GM21619 (cell line): ENCODE results near the gene ZFP37.
A peak's percentile ranks its signal among the peaks of the same experiment; 100 is the strongest.
"Not testable (repeated sequence)": the region's sequence is repeated elsewhere in the genome, so short reads cannot be mapped to it uniquely, and the experiment has no call there.

ENCODE experiments used
- ATAC-seq: cut with Tn5 transposase; IDR thresholded peaks from one replicate; pipeline ENCODE4 v1.9.1; 2021; ENCODE audit not compliant: unreplicated experiment

ZFP37 gene

DNA sequence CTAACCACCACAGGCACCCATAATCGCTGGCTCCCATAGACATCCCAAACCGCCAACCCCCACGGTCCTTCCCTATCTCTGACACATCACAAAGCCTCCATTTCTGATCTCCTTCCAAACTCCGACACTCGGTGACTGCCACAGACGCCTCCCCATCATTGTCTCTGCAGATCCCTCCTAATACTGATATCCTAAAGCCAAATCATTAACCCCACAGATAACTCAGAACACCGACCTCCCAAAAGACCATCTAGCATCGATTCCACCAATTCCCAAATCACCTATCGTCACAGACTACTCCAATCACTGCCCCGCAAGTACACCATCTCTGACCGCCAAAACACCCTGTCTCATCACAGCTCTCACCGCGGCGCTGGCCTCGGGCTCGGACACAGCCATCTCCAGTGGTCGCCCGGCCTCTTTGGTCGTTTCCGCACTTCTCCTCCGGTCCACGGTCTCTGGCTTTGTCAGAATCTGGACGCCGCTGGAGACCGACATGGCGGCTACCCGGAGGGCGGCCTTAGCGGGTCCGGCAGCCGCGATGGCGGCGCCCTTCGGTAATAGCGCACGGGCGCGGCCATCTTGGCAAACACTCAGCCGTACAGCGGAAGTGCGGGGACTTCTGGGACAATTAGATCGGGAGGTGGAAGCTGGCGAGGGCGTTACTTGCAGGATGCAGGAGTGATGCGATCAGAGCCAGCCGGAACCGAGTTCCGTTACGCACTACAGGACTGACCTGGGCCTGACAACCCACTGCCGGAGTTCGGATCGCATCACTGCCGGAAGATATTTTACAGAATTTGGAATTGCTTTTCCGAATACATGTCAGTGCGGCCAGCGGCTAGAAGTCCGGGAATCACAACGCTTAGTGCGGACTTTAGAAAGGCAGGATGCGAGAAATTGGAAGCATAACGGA is at the start of gene ZFP37:
Gene ZFP37 (minus strand): TSS at position 534 of the 916 bp plus-strand sequence. CDS start 36 bp downstream, at position 498.
- peak; percentile 94 for ATAC-seq

DNA sequence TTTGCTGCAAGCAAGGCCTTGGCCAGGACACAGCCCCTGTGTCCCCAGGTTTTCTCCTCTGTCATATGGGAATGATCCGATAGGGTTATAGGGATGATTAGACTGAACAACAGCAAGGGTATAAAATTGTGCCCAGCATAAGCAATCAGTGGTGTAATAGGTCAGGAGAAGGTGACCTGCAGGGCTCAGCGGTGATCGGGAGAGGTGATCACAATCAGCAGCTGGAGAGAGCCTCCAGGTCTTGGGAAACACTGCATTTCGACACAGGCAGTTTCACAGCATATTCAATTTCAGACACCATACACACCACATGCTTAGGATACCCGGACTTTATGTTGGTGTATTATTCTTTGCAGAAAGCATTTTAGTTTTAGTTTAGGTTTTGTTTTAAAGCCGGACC is 48.8 kb upstream of the ZFP37 start:
- ATAC-seq = not testable (repeated sequence)

GRCh38 chr9:113095561-113095960 is 39.0 kb upstream of the ZFP37 start:
- ATAC-seq = no peak

GRCh38 chr9:113089924-113090323 is 33.4 kb upstream of the ZFP37 start:
- ATAC-seq = not testable (repeated sequence)

GRCh38 chr9:113089143-113089505 is 32.6 kb upstream of the ZFP37 start:
- not testable (repeated sequence) for ATAC-seq

DNA sequence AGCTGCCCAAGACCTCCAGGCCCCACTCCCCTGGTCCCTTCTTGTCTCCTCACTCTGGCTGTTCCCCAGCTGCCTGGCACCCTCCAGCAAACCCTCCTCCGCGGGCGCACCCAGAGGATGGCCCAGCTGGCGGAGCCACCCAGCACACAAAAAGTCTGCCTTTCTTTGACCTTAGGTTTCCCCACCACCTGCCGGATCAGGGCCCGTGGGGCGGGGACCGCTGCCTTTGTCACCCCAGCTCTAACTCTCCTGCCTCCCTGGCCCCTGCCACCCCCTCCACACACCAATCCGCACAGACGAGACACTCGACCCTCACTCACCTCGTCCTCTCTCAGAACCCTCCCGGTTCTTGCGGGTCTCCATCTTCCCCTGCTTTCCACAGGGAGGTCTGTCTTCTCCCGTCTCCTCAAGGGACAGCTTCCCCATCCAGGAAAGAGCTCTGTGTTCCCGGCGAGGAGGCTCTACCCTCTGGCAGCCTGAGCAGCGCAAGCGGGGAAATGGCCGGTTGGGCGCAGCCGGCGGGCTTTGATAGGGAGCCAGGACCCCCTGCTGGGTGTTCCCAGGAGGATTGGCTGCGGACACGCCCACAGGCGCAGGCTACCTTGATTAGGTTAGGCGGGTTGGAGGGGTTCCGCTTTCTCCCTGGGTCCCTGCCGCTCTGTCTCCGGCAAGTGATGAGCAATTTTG is 32.1 kb upstream of the ZFP37 start:
- ATAC-seq = not testable (repeated sequence)

DNA sequence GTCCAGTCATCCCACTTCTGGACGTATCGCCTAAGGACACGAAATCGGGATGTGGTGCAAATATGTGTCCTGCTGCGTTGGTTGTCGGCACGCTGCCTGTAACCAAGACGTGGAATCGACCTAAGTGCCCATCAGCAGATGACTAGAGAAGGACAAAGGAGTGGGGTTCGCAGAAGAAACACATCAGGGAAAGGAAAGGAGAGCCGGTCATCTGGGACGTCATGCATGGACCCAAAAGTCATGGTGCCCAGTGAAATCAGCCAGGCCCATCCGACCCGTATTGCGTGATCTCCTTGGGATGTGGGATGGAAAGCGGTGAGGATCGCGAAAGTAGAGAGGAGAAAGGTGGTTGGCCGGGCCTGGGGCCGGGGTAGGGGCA is 6.4 kb upstream of the ZFP37 start:
- not testable (repeated sequence) for ATAC-seq

DNA sequence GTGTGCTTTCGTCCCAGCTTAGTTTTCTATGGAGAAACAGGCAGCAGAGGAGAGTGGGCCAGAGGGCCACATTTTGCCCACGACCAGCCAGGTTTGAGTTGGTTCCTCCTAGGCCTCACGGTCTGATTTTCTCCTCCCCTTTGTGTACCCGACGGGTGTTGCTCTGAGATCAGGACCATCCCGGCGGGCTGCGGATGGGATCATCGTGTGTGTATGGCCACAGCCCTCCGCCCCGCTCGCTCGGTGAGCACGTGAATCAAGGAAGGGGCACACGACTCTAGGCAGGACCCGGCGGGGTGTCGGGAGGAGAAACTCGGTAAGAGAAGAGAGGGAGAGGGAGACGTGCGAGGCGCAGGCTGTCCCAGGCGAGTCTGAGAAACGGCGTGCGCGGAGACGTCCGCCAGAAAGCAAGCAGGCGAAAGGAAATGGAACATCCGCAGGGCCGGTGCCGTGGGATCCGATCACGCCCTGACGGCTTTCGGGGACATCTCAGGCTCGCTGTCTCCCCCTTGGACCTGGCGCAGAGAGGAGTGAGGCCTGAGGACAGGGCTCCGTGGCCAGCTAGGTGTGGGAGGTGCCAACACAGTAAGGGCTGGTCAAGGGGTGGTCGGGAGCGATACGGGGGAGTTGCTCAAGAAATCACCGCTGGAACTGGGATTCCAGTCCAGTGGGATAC is 5.9 kb upstream of the ZFP37 start:
- ATAC-seq = not testable (repeated sequence)

DNA sequence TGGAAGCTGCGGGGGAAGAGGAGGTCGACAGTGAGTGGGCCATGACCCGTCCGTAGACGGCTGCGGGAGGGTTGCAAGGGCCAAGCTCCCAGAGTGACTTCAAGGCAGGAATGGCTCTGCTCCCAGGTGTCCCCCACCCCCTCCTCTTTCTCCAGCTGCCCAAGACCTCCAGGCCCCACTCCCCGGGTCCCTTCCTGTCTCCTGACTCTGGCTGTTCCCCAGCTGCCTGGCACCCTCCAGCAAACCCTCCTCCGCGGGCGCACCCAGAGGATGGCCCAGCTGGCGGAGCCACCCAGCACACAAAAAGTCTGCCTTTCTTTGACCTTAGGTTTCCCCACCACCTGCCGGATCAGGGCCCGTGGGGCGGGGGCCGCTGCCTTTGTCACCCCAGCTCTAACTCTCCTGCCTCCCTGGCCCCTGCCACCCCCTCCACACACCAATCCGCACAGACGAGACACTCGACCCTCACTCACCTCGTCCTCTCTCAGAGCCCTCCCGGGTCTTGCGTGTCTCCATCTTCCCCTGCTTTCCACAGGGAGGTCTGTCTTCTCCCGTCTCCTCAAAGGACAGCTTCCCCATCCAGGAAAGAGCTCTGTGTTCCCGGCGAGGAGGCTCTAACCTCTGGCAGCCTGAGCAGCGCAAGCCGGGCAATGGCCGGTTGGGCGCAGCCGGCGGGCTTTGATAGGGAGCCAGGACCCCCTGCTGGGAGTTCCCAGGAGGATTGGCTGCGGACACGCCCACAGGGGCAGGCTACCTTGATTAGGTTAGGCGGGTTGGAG is 4.7 kb upstream of the ZFP37 start:
- ATAC-seq = not testable (repeated sequence)

GRCh38 chr9:113059581-113060284 is 3.2 kb upstream of the ZFP37 start:
- not testable (repeated sequence) for ATAC-seq

DNA sequence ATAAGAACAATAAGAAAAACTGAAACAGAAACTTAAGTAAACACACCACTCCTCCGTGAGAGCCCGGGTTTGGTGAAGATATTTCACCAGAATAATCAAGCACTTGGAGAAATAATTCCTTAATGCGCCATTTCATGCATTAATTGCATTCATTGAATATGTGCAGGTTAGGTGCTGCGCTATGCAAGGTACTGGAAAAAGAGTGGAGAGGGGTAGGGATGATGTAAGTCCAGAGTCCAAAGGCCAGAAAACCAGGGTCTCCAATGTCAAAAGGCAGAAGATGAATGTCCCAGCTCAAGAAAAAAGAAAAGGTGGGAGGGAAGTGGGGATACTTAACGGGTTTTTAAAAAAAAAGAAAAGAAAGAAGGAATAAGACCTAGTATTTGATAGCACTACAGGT is 669 bp upstream of the ZFP37 start:
- no peak for ATAC-seq

DNA sequence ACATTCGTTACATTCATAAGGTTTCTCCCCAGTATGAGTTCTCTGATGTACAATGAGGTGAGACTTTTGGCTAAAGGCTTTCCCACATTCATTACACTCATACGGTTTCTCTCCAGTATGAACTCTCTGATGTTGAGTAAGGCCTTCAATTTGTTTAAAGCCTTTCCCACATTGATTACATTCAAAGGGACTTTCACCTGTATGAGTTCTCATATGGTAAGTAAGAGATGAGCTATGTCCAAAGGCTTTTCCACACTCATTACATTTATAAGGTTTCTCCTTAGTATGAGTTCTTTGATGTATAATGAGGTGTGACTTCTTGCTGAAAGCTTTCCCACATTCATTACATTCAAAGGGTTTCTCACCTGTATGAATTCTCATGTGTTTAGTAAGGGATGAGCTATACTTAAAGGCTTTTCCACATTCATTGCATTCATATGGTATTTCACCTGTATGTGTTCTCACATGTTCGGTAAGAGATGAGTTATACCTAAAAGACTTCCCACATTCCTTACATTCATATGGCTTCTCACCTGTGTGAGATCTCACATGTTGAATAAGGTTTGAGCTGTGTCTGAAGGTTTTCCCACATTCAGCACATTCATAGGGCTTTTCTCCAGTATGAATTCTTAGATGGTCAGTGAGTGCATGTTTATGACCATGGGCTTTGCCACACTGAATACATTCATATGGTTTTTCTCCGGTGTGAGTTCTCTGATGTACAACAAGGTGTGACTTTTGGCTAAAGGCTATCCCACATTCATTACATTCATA is 13.5 kb downstream of the ZFP37 start:
- ATAC-seq = no peak

DNA sequence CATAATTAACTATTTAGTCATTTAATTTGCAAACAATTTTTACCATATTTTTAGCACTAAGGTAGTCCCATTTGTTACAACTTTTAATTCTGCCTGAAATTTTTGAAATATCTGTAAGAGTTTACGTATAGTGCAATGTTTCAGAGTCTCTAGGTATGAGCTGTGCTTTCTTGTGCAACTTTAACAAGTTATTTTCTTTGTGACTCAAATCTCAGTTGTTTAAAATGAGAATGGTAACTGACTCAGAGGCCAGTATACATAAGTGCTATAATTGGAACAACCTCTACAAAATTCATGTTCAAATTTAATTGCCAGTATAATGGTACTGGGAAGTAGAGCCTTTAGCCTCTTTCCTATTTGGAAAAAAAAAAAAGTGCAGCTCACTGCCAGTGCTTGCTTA is 30.3 kb downstream of the ZFP37 start:
- ATAC-seq = no peak

GRCh38 chr9:113018247-113018646 is 38.3 kb downstream of the ZFP37 start:
- ATAC-seq = no peak

DNA sequence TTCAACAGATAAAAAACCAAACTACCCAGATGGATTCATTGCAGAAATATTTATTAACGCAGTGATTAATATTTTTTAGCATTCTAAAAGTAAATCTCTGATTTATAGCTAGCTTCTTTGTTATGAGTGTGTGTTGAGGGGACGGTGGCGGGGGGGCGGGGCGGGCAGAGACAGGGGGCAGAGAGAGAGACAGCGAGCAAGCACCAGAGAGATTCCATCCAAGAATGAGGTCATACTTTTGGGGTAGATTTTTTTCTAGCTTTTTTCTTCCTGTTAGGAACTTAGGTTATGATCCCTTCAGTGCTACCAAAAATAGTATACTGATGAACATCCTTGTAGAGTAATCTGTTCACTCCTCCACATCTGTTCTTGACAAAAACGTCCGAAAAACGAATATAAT is 44.0 kb downstream of the ZFP37 start:
- ATAC-seq = no peak

DNA sequence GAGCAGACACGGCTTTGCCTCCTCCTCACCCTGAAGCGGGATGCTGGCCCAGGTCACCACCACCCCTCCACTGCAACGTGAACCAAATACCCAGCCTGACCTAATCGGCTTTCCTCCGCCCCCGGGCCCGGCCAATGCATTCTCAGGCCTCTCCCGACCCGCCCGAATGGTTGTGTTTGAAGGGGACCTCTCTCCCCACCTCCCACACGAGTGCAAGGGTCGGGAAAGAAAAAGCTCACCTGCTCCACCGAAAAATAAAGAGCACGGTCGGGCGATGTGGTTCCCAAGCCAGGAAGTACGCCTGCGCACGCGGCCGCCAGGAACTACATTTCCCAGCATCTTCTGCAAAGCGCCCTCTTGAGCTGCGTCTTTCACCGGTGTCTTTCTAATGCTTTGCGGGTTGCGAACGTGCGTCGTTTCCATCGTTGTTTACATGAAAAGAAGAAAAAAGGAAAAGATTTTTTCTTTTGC is 44.6 kb downstream of the ZFP37 start, which contains the start of gene ZNF883:
Gene ZNF883 (minus strand): TSS at position 282 of the 471 bp plus-strand sequence.
- ATAC-seq = no peak

GRCh38 chr9:113005777-113006176 is 50.7 kb downstream of the ZFP37 start:
- no peak for ATAC-seq

DNA sequence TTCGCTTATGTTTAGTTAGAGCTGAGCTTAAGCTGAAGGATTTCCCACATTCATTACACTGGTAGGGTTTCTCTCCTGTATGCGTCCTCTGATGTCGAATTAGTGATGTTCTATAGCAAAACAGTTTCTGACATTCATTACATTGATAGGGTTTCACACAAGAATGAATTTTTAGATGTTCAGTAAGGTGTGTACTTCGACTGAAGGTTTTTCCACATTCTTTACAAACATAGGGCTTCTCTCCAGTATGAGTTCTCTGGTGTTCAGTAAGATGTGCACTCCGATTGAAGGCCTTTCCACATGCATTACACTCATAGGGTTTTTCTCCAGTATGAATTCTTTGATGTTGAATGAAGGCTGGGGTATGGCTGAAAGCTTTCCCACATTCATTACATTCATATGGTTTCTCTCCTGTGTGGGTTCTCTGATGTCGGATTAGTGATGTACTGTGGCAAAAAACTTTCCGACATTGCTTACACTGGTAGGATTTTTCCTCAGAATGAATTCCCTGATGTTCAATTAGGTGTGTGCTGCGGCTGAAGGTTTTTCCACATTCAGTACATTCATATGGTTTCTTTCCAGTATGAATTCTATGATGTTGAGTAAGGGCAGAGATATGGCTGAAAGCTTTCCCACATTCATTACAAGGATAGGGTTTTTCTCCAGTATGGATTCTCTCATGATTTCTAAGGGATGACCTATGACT is 59.1 kb downstream of the ZFP37 start:
- ATAC-seq = no peak
